ENCODE measurements around the gene FAM8A1.

The FAM8A1 gene

DNA sequence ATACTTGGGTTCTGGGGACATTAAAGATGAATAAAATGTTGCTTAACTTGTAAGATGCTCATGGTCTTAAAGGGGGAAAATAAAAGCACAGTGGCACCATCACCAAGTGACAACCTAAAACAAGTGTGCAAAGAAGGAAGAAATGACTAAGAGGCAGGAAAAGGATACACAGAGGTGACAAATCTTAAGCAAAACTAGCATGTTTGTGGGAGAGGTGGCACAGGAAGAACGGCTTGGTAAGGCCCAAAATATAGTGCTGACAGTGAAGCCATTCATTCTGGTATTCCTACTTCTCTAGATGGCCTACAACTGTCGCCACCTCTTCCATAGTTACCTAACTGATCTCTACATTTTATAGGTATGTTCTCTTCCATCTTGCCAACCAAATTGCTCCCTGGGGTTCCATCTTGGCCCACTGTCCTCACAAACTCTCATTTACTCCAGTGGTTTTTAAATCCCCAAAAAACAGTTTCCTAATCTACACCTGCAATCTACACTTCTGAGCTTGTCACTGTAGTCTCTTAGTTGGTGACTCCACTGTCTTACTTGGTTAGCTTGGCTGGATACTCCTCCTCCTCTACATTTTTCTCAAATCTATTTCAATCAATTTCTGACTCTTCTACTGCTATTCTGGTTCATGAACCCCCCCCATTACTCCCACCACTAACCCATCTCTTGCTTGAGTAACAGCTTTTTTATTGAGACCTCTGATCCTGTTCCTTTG is 33.5 kb downstream of the FAM8A1 start:
- no peak overlapping the region for H3K4me3 ChIP-seq (ENCODE audit: low read depth, low read length)
- TF ChIP-seq, protein P1, sequence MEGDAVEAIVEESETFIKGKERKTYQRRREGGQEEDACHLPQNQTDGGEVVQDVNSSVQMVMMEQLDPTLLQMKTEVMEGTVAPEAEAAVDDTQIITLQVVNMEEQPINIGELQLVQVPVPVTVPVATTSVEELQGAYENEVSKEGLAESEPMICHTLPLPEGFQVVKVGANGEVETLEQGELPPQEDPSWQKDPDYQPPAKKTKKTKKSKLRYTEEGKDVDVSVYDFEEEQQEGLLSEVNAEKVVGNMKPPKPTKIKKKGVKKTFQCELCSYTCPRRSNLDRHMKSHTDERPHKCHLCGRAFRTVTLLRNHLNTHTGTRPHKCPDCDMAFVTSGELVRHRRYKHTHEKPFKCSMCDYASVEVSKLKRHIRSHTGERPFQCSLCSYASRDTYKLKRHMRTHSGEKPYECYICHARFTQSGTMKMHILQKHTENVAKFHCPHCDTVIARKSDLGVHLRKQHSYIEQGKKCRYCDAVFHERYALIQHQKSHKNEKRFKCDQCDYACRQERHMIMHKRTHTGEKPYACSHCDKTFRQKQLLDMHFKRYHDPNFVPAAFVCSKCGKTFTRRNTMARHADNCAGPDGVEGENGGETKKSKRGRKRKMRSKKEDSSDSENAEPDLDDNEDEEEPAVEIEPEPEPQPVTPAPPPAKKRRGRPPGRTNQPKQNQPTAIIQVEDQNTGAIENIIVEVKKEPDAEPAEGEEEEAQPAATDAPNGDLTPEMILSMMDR (IDR thresholded peaks at IDR 0.05; ENCODE audit: low read depth, low read length, missing control alignments), result no peak
- DNase-seq (ENCODE audit: low read depth), result no peak
- in situ Hi-C loops (cut with HindIII; ENCODE audit: low sequenced_read_pairs), result no loop called here

DNA sequence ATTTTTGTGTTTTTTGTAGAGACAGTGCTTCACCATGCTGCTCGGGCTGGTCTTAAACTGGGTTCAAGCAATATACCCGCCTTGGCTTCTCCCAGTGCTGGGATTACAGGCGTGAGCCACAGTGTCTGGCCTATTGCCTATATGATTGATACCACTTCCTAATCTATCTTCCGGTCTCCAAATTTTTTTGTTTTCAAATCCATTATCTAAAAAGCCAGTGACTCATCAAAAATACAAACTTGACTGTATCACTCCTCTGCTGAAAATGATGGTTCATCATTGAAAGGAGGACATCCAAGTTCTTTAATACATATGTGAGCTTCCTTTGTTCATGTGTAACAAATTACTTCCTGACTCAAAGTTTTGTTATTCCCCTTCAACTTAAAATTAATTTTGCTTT is 35.5 kb downstream of the FAM8A1 start:
- H3K4me3 ChIP-seq (ENCODE audit: low read depth, low read length), result no peak overlapping the region
- TF ChIP-seq, protein P1 (IDR thresholded peaks at IDR 0.05; ENCODE audit: low read depth, low read length, missing control alignments), result no peak
- in situ Hi-C loops (cut with HindIII; ENCODE audit: low sequenced_read_pairs), result no loop called here
- DNase-seq (ENCODE audit: low read depth), result no peak

GRCh38 chr6:17638212-17638715 is 38.2 kb downstream of the FAM8A1 start:
- TF ChIP-seq, protein P1 (IDR thresholded peaks at IDR 0.05; ENCODE audit: low read depth, low read length, missing control alignments), result no peak
- no peak overlapping the region for H3K4me3 ChIP-seq (ENCODE audit: low read depth, low read length)
- in situ Hi-C loops (cut with HindIII; ENCODE audit: low sequenced_read_pairs), result no loop called here
- no peak for DNase-seq (ENCODE audit: low read depth)

DNA sequence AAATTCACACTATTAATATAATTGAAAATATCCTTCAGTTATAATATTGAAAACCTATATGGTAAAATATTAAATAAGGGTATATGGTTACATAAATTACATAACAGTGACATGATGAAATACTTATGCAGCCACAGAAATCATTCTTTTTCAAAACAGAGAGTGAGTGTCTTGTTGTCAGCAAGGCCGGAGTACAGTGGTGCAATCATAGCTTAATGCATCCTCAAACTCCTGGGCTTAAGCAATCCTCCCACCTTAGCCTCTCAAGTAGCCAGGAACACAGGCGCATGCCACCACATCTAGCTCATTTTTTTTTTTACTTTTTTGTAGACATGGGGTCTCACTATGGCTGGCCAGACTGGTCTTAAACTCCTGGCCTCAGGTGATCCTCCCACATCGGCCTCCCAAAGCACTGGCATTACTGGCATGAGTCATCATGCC is 40.4 kb downstream of the FAM8A1 start:
- H3K4me3 ChIP-seq (ENCODE audit: low read depth, low read length), result no peak overlapping the region
- TF ChIP-seq, protein P1 (IDR thresholded peaks at IDR 0.05; ENCODE audit: low read depth, low read length, missing control alignments), result no peak
- DNase-seq (ENCODE audit: low read depth), result no peak
- in situ Hi-C loops (cut with HindIII; ENCODE audit: low sequenced_read_pairs), result no loop called here

DNA sequence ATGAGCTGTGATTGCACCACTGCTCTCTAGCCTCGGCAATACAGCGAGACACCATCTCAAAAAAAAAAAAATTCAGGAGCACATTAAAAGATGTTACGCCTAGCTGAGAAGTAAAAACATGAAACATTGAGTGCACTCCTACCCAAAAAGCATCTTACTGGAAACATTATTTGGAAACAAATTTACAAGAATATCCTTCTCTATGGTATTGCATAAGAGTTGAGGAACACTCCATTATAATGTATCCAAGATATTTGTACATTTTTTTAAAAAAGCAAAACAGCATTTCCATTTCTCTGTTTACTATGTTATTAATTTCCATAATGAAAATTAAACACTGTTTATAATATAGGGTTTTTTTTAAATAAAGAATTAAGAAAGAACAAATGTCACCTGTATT is 48.6 kb downstream of the FAM8A1 start:
- TF ChIP-seq, protein P1 (IDR thresholded peaks at IDR 0.05; ENCODE audit: low read depth, low read length, missing control alignments), result no peak
- in situ Hi-C loops (cut with HindIII; ENCODE audit: low sequenced_read_pairs), result no loop called here
- no peak for DNase-seq (ENCODE audit: low read depth)
- no peak overlapping the region for H3K4me3 ChIP-seq (ENCODE audit: low read depth, low read length)

DNA sequence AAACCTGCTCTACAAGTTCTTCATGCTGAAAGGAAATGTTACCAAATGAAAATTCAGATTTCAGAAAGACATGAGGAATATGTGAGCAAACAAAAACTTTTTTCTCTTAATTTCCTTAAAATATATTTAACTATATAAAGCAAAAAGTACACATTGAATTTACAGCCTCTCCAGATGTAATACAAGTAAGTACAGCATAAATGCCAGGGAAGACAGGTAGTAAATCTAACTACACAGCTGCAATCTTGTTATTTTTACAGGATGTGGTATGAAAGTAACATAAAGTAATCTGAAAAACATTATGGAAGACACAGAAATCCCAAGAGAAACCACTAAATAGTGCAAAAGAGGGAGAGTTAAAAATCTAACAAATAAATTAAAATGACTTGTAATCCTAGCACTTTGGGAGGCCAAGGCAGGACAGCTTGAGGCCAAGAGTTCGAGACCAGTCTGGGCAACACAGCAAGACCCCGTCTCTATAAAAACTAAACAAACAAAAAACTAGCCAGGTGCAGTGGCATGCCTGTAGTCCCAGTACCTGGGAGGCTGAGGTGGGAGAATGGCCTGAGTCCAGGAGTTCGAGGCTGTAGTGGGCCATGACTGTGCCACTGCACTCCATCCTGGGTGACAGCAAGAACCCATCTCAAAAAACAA is 50.7 kb downstream of the FAM8A1 start:
- in situ Hi-C loops (cut with HindIII; ENCODE audit: low sequenced_read_pairs), result loop anchor here (5.0 kb wide), 1 partner anchor 47 kb away; no protein-coding TSS in a partner anchor
- no peak overlapping the region for H3K4me3 ChIP-seq (ENCODE audit: low read depth, low read length)
- DNase-seq (ENCODE audit: low read depth), result no peak
- TF ChIP-seq, protein P1 (IDR thresholded peaks at IDR 0.05; ENCODE audit: low read depth, low read length, missing control alignments), result no peak

All from astrocyte of the cerebellum (primary cell).